Fibroblast of villous mesenchyme (primary cell): ENCODE results near the gene GPX3. TPM values are rescaled to one million over a fixed set of nuclear protein-coding genes. Genes with fewer than 3 reads are reported as not detected.

Experiments used
- DNase-seq: peaks from one replicate; pipeline ENCODE4 v3.0.0-alpha.2; 2010; ENCODE audit warnings: low read depth
- H3K4me3 ChIP-seq: 2 replicates; pipeline ENCODE4 v1.5.1; 2011; ENCODE audit warnings: low read depth, mild to moderate bottlenecking, low read length
- total RNA-seq: library from RNA; depleted of rRNA; stranded (reverse); fragments of >200 nt; gene quantifications from 2 replicates; pipeline ENCODE4 v1.2.3, GENCODE V29; 2012
- TF ChIP-seq, protein P1 (sequence below): IDR thresholded peaks from 2 replicates; pipeline ENCODE4 v1.5.1; 2012; ENCODE audit warnings: low read depth, mild to moderate bottlenecking, low read length; ENCODE audit not compliant: insufficient read depth

The GPX3 gene
- total RNA-seq, 1 donor, result 3.9 TPM

DNA sequence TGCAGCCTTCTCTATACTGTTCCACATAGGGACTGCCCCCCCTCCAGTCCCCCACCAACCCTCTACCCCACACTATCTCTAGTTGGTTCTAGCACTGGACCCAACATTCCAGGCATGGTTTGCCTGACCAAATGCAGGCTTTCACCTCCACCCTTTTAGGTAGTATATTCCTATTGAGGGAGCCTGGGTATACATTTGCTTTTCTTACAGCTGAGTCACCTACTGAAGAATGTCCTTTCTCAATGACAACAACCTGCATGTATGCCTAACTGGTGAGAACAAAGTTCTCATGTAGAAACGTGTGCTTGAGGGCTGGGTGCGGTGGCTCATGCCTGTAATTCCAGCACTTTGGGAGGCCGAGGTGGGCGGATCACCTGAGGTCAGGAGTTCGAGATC, 52.2 kb downstream of the GPX3 start:
- TF ChIP-seq, protein P1, sequence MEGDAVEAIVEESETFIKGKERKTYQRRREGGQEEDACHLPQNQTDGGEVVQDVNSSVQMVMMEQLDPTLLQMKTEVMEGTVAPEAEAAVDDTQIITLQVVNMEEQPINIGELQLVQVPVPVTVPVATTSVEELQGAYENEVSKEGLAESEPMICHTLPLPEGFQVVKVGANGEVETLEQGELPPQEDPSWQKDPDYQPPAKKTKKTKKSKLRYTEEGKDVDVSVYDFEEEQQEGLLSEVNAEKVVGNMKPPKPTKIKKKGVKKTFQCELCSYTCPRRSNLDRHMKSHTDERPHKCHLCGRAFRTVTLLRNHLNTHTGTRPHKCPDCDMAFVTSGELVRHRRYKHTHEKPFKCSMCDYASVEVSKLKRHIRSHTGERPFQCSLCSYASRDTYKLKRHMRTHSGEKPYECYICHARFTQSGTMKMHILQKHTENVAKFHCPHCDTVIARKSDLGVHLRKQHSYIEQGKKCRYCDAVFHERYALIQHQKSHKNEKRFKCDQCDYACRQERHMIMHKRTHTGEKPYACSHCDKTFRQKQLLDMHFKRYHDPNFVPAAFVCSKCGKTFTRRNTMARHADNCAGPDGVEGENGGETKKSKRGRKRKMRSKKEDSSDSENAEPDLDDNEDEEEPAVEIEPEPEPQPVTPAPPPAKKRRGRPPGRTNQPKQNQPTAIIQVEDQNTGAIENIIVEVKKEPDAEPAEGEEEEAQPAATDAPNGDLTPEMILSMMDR, result no peak
- peak; percentile 46 for DNase-seq
- H3K4me3 ChIP-seq, result no peak overlapping the region

DNA sequence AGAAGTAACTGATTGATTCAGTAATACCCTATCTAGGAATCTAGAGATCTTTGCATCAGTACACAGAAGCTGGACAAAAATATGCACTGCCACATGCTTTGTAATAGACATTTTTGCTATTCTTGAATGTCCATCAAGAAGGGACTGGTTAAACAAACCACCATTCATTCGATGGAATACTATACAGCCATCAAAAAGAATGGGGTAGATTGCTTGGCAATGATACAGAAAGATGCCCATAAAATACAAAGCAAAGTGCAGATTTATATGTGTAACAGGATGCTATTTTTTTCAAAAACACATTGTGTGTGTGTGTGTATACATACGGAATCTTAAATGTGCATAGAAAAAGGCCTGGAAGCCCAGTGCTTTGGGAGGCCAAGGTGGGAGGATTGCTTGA, 52.9 kb downstream of the GPX3 start:
- TF ChIP-seq, protein P1, result no peak
- no peak overlapping the region for H3K4me3 ChIP-seq
- DNase-seq, result no peak

DNA sequence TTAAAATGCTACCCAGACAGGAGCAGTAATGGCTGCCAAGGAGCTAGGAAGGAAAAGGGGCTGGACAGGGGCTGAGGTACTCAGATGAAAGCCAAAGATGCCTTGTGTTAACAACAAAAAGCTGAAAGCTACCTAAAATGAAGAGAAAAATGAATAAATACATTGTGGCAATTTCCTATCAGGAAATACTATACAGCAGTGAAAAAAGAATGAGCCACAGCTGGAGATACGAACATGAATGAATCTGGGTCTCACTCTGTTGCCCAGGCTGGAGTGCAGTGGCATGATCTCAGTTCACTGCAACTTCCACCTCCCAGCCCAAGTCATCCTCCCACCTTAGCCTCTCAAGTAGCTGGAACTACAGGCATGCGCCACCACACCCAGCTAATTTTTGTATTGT, 54.2 kb downstream of the GPX3 start:
- TF ChIP-seq, protein P1, result no peak

DNA sequence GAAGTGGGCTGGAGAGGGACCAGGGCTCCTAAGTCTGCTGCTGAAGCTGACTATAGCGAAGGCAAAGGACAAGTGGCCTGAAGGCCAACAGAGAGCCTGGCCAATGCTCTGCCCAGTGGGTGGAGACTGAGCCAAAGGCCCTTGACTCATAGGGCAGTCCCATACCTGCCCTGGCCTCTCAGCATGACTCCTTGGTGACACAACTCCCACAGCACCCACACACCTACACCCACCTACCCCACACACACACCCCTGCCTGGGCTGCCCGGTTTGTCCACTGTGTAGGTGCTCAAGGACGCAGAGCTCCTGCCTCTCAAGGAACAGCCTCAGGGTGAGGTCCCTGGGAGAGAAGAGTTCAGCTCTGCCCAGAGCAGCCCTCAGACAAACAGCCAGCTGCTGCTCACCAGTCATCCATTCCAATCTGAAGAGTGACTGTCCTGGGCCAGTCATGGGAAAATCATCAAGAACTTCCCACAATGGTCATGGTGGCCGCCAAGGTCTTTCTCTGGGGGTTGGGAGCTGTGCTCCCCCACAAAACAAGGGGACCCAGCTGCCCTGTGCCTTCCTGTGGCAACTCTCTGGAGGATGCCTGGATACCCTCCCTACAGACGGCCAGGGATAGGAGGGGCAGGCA, 55.4 kb downstream of the GPX3 start:
- DNase-seq, result no peak
- H3K4me3 ChIP-seq, result no peak overlapping the region
- TF ChIP-seq, protein P1, result no peak

More for the DNA sequence above, 54.2 kb downstream of the GPX3 start:
- H3K4me3 ChIP-seq, result no peak overlapping the region
- DNase-seq, result no peak

DNA sequence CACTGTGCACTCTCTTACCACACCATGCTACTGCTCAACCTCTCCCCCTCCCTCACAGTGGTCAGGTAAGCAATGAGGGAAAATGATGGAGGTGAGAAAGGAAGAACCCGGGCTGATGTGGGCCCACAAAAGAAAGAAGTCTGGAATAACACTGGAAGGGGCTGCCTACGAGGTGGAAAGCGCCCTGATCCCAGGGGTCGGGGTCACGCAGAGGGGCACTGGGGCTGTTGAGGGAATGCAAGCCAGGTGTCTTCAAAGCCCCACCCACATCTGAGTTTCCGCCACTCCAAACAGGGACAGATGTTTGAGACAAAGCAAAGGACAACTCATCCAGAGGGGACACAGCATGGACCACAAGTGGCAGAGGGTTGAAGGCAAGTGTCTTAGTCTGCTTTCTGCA, 56.2 kb downstream of the GPX3 start:
- no peak overlapping the region for H3K4me3 ChIP-seq
- TF ChIP-seq, protein P1, result no peak
- DNase-seq, result no peak

DNA sequence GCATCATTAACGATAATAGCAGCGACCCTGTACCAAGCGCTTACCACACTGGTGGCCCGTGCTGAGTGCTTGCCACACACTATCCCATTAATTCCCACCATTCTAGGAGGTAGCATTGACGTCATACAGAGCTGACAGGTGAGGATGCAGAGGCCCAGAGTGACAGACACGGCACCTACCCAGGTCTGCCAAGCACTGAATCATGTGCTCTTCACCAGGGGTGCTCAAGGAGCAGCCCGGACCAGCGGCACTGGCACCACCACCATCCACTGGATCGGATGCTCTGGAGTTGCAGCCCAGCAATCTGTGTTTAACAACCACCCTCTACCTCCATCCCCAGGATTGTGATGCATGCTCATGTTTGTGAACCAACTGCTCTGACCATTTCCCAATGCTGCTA, 57.0 kb downstream of the GPX3 start:
- TF ChIP-seq, protein P1, result no peak
- DNase-seq, result no peak
- no peak overlapping the region for H3K4me3 ChIP-seq

DNA sequence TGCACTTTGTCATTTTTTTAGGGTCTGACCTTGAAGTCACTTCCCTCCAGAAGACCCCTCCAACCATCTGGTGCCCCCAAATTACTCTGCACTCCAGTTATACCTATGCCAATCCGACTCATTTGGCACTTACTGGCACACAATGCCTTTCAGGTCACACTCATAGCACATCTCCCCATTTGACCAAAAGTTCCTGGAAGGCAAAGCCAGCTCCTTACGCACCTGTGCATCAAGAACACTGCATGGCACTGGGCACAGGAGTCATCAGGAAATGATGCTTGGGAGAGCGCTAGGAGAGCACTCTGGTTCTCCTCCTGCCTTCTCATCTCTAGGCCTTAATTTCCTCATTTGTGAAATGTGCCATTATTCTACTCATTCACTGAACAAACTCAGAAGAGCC, 57.6 kb downstream of the GPX3 start:
- TF ChIP-seq, protein P1, result no peak

More for the DNA sequence above, 57.6 kb downstream of the GPX3 start:
- H3K4me3 ChIP-seq, result no peak overlapping the region
- DNase-seq, result no peak
